OCI-LY1 (cell line): Measurements from ENCODE around the gene STX18.

Experiments
- EZH2 ChIP-seq: fragments of 200-600 bp; sonication (generic), shearing (Covaris generic); IDR thresholded peaks from 2 replicates; pipeline ENCODE4 v1.8.0; 2017; ENCODE audit warnings: borderline replicate concordance, mixed run types, mild to moderate bottlenecking, antibody characterized with exemption, low read length, moderate library complexity, mixed read lengths
- TF ChIP-seq, protein P1 (sequence below): fragments of 200-600 bp; sonication (generic), shearing (Covaris generic); IDR thresholded peaks from 2 replicates; pipeline ENCODE4 v1.5.1; 2017; ENCODE audit warnings: mild to moderate bottlenecking, antibody characterized with exemption, low read length, moderate library complexity, mixed read lengths

- TF ChIP-seq, protein P1, sequence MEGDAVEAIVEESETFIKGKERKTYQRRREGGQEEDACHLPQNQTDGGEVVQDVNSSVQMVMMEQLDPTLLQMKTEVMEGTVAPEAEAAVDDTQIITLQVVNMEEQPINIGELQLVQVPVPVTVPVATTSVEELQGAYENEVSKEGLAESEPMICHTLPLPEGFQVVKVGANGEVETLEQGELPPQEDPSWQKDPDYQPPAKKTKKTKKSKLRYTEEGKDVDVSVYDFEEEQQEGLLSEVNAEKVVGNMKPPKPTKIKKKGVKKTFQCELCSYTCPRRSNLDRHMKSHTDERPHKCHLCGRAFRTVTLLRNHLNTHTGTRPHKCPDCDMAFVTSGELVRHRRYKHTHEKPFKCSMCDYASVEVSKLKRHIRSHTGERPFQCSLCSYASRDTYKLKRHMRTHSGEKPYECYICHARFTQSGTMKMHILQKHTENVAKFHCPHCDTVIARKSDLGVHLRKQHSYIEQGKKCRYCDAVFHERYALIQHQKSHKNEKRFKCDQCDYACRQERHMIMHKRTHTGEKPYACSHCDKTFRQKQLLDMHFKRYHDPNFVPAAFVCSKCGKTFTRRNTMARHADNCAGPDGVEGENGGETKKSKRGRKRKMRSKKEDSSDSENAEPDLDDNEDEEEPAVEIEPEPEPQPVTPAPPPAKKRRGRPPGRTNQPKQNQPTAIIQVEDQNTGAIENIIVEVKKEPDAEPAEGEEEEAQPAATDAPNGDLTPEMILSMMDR: no peak
- TF ChIP-seq EZH2: no peak
These were observed 143.4 kb downstream of the STX18 start for GRCh38 chr4:4398430-4398829.
